KMS-11 (cell line): ENCODE measurements around the gene P4HB.
"Not testable (repeated sequence)": the region's sequence is repeated elsewhere in the genome, so short reads cannot be mapped to it uniquely, and the experiment has no call there.

Experiments
- H2AFZ ChIP-seq: fragments of 200-600 bp; sonication (generic); 2 replicates; pipeline ENCODE4 v1.6.1; 2016; ENCODE audit warnings: antibody characterized with exemption, mixed run types, low read depth
- H3K27ac ChIP-seq: fragments of 200-600 bp; sonication (generic); 2 replicates; pipeline ENCODE4 v1.6.1; 2016; ENCODE audit warnings: mild to moderate bottlenecking, mixed run types
- H3K27me3 ChIP-seq: fragments of 200-600 bp; sonication (generic); 2 replicates; pipeline ENCODE4 v1.6.1; 2017; ENCODE audit warnings: mild to moderate bottlenecking, low read depth, mixed run types, moderate library complexity; ENCODE audit not compliant: insufficient read depth
- H3K36me3 ChIP-seq: fragments of 200-600 bp; sonication (generic); 2 replicates; pipeline ENCODE4 v1.6.1; 2017; ENCODE audit warnings: mild to moderate bottlenecking, mixed run types; ENCODE audit not compliant: insufficient read depth
- H3K4me1 ChIP-seq: fragments of 200-600 bp; sonication (generic); 2 replicates; pipeline ENCODE4 v1.6.1; 2016; ENCODE audit warnings: mild to moderate bottlenecking, low read depth, mixed run types; ENCODE audit not compliant: poor library complexity, severe bottlenecking
- H3K4me2 ChIP-seq: fragments of 200-600 bp; sonication (generic); 2 replicates; pipeline ENCODE4 v1.7.0; 2016; ENCODE audit warnings: mild to moderate bottlenecking, mixed run types
- H3K4me3 ChIP-seq: fragments of 200-600 bp; sonication (generic); IDR thresholded peaks from 2 replicates; pipeline ENCODE4 v1.6.1; 2017; ENCODE audit warnings: low read depth, low read length, mixed read lengths; ENCODE audit not compliant: insufficient read depth
- H3K79me2 ChIP-seq: fragments of 200-600 bp; sonication (generic); 2 replicates; pipeline ENCODE4 v1.6.1; 2016; ENCODE audit warnings: low read depth, mixed run types; ENCODE audit not compliant: insufficient read depth
- H3K9ac ChIP-seq: fragments of 200-600 bp; sonication (generic); 2 replicates; pipeline ENCODE4 v1.6.1; 2016; ENCODE audit warnings: mild to moderate bottlenecking, mixed run types
- H4K20me1 ChIP-seq: fragments of 200-600 bp; sonication (generic); 2 replicates; pipeline ENCODE4 v1.6.1; 2016; ENCODE audit warnings: mild to moderate bottlenecking, mixed run types; ENCODE audit not compliant: insufficient read depth
- CTCF ChIP-seq: fragments of 200-600 bp; sonication (generic); conservative IDR thresholded peaks from 2 replicates; pipeline ENCODE4 v1.6.1; 2017; ENCODE audit warnings: low read depth, mild to moderate bottlenecking, antibody characterized with exemption, low read length, moderate library complexity, mixed read lengths

P4HB gene

GRCh38 chr17:81840826-81841778 lies 19.2 kb downstream of the P4HB start:
- Histone ChIP-seq H3K27ac (no peak overlapping the region), H3K79me2 (no peaks in the 10 kb centered on the region), H3K4me2 (no peak overlapping the region), H3K4me1 (no peaks in the 10 kb centered on the region), H3K36me3 (peaks cover 5% of the 10 kb centered on the region; the same call in 1 of the 2 replicates), H3K9ac (no peak overlapping the region), H3K27me3 (no peaks in the 10 kb centered on the region), H2AFZ (no peak overlapping the region), H3K4me3 (no peak overlapping the region), H4K20me1 (0 out of 2 replicates have a peak, but pooled peaks cover 4% of the 10 kb centered on the region)
- TF ChIP-seq CTCF = no peak

GRCh38 chr17:81840059-81840458 lies 20.3 kb downstream of the P4HB start:
- H4K20me1 ChIP-seq, H2AFZ ChIP-seq, H3K79me2 ChIP-seq, H3K4me3 ChIP-seq, H3K27ac ChIP-seq, H3K36me3 ChIP-seq, H3K9ac ChIP-seq, H3K4me1 ChIP-seq, H3K4me2 ChIP-seq, H3K27me3 ChIP-seq: not testable (repeated sequence)

- H3K79me2 ChIP-seq = 0 out of 2 replicates have a peak, but pooled peaks cover 5% of the 10 kb centered on the region
- 0 out of 2 replicates have a peak, but pooled peaks cover 4% of the 10 kb centered on the region for H4K20me1 ChIP-seq
- no peak overlapping the region for H3K9ac ChIP-seq
- H3K27me3 ChIP-seq = no peaks in the 10 kb centered on the region
- H3K27ac ChIP-seq = no peak overlapping the region
- no peak overlapping the region for H3K4me2 ChIP-seq
- no peak overlapping the region for H3K4me3 ChIP-seq
- H3K36me3 ChIP-seq = no peaks in the 10 kb centered on the region
- H3K4me1 ChIP-seq = peaks cover under 1% of the 10 kb centered on the region
- TF ChIP-seq CTCF = no peak
- no peak overlapping the region for H2AFZ ChIP-seq
Observed at GRCh38 chr17:81839301-81839700, 21.0 kb downstream of the P4HB start.

- TF ChIP-seq CTCF = no peak
- Histone ChIP-seq H4K20me1 (0 out of 2 replicates have a peak, but pooled peaks cover 4% of the 10 kb centered on the region), H3K36me3 (no peaks in the 10 kb centered on the region), H3K27me3 (no peaks in the 10 kb centered on the region), H3K9ac (no peak overlapping the region), H2AFZ (no peak overlapping the region), H3K4me3 (no peak overlapping the region), H3K27ac (no peak overlapping the region), H3K79me2 (peaks cover 9% of the 10 kb centered on the region; the same call in 1 of the 2 replicates), H3K4me2 (no peak overlapping the region), H3K4me1 (peaks cover 6% of the 10 kb centered on the region)
Observed at GRCh38 chr17:81838753-81839255, 21.5 kb downstream of the P4HB start.

GRCh38 chr17:81837641-81838040 lies 22.7 kb downstream of the P4HB start:
- Histone ChIP-seq H3K79me2 (peaks cover 9% of the 10 kb centered on the region; the same call in 1 of the 2 replicates), H3K4me2 (no peak overlapping the region), H2AFZ (no peak overlapping the region), H3K9ac (no peak overlapping the region), H3K4me1 (peaks cover 8% of the 10 kb centered on the region), H4K20me1 (0 out of 2 replicates have a peak, but pooled peaks cover 4% of the 10 kb centered on the region), H3K27me3 (no peaks in the 10 kb centered on the region), H3K36me3 (no peaks in the 10 kb centered on the region), H3K4me3 (no peak overlapping the region), H3K27ac (no peak overlapping the region)
- TF ChIP-seq CTCF = no peak
